ENCODE results near the gene COP1.

Gene COP1

DNA sequence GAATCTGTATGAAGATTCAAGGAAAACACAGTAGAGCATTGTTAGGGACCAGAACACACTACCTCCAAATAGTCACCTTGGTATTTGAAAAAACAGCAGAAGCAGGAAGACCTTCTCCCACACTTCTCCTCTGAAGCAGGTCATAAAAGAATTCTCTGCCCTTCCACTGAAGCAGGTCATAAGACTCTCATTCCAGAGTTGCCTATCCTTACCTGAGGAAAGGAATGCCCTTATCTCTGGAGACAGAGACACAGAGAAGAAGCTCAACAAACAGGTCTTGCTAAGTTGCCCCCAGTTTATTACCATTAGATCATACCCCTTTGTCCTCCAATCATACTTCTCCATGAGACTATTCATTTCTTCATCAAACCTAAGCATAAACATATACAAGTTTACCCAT, 237.9 kb downstream of the COP1 start:
- no peak for DNase-seq (ENCODE audit: low spot score)
- TF ChIP-seq, protein P1, sequence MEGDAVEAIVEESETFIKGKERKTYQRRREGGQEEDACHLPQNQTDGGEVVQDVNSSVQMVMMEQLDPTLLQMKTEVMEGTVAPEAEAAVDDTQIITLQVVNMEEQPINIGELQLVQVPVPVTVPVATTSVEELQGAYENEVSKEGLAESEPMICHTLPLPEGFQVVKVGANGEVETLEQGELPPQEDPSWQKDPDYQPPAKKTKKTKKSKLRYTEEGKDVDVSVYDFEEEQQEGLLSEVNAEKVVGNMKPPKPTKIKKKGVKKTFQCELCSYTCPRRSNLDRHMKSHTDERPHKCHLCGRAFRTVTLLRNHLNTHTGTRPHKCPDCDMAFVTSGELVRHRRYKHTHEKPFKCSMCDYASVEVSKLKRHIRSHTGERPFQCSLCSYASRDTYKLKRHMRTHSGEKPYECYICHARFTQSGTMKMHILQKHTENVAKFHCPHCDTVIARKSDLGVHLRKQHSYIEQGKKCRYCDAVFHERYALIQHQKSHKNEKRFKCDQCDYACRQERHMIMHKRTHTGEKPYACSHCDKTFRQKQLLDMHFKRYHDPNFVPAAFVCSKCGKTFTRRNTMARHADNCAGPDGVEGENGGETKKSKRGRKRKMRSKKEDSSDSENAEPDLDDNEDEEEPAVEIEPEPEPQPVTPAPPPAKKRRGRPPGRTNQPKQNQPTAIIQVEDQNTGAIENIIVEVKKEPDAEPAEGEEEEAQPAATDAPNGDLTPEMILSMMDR (IDR thresholded peaks at IDR 0.05) = no peak
- H3K4me3 ChIP-seq = no peak overlapping the region
- H3K27ac ChIP-seq = no peak overlapping the region

DNA sequence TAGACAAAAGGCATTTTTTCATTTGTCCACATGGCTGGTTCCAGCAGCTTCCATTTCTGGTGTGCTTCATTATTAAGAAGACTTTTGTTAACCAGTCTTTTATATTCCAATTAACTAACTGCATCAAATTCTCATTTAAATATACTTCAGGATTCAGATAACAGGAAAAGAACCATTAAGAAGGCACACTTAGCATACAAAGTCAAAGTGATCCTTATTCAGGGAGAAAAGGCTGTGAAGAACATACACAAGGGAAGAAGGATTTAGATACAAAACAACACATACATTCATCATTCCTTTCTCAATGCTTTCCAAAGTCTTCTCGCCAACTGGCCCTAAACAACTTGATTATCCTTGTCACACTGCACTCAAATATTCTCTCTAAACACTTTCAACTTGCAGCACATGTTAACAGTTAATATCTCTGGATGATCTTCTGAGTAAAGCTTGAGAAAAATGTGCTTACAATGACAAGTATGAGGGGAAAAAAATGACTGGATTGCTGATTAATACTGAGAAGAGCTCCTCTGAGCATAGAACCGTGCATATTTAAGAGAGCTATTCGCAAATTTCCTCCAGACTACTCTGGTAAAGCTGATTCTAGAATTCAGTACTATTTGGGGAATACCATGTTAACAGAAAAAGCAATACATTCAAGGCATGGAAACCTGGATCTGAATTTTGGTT, 238.5 kb downstream of the COP1 start:
- TF ChIP-seq, protein P1 (IDR thresholded peaks at IDR 0.05) = no peak
- no peak for DNase-seq (ENCODE audit: low spot score)
- Histone ChIP-seq H3K27ac (no peak overlapping the region), H3K4me3 (no peak overlapping the region)

DNA sequence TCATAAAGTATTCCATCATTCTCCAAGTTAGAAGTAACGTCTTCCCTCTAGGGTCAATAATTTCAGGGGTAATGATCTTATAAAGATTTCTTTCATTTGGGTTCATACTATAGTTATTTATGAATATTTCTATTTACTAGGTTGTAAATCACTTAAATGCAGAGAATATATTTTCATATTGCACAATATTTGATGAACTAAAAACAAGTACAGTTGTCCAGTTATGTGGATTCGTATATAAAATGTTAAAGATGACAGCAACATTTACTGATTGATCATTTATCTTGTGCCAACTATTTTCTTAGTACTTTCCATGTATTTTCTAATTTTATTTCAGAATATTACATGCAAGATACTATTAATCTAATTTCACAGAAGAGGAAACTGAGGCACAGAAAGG, 243.3 kb downstream of the COP1 start:
- TF ChIP-seq, protein P1 (IDR thresholded peaks at IDR 0.05) = no peak

DNA sequence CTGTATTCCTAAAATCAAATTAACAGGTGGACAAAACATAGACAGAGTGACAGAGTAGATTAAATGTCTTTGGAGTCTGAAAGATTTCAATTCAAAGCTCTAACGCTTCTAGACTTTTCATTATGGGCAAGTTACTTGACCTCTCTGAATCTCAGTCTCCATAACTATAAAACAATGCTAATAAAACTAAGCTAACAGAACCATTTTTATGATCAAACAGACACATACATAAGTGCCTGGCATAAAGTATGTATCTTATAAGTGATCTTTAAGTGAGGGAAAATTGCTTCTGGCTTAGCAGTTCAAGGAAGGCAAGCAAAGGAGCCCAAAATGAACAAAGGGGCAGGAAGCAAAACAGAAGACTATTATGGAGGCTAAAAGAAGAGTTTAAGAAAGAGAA, 246.9 kb downstream of the COP1 start:
- TF ChIP-seq, protein P1 (IDR thresholded peaks at IDR 0.05) = no peak
- Histone ChIP-seq H3K4me3 (no peak overlapping the region), H3K27ac (no peak overlapping the region)
- DNase-seq (ENCODE audit: low spot score) = no peak

More for the DNA sequence above, 243.3 kb downstream of the COP1 start:
- DNase-seq (ENCODE audit: low spot score) = no peak
- H3K27ac ChIP-seq = no peak overlapping the region
- H3K4me3 ChIP-seq = no peak overlapping the region

DNA sequence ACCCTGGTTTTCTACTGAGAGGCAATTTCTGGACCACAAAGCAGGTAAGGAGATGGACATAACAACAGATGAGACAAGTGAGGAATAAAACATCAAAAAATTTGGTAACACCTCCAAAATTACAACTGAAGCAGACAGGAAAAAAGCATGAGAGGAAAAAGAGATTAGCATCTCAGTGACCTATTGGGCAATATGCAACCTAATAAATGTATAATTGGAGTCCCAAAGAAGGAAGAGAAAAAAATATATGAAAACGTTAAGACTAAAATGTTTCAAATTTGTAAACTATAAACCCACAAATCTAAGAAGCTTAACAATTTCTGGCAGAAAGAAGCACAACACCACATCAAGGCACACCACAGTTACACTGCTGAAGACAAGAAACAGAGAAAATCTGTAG, 255.5 kb downstream of the COP1 start:
- H3K27ac ChIP-seq = no peak overlapping the region
- DNase-seq (ENCODE audit: low spot score) = no peak
- TF ChIP-seq, protein P1 (IDR thresholded peaks at IDR 0.05) = no peak
- no peak overlapping the region for H3K4me3 ChIP-seq

DNA sequence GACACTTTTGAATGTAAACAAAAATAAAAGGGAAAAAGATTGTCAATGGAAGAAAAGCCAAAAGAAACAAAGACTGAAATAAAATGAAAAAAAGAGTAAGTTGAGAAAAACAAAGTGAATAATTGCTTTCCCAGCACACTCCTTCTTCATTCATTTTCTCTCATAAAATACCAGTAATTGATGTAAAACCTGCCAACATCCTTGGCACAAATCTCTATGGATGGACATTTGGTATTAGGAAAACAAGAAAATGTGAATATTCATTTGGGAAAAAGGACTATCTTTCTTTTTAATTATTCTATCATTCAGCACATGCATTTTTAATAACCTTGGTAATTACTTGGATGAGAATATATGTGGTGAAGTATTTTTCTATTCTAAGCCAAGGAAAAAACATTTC, 259.3 kb downstream of the COP1 start:
- no peak for DNase-seq (ENCODE audit: low spot score)
- no peak overlapping the region for H3K27ac ChIP-seq
- H3K4me3 ChIP-seq = no peak overlapping the region
- TF ChIP-seq, protein P1 (IDR thresholded peaks at IDR 0.05) = no peak

DNA sequence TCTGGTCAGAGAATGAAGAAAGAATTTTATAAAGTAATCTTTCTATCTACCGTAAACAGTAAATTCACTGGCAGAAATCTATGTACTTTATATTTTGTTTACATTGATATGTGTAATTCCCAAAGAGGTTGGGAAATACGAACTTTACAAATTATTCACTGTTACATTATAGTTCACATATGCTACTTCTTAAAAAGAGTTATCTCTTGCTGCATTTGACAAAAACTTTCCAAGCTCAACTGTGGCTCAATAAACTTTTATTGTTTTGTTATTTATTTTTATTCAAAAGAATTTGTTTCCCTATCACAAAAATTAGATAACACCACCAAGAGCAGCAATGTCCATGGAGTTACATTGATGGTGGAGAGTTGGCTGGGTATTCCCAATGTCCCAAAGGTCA, 262.5 kb downstream of the COP1 start:
- DNase-seq (ENCODE audit: low spot score) = no peak
- Histone ChIP-seq H3K4me3 (no peak overlapping the region), H3K27ac (no peak overlapping the region)
- TF ChIP-seq, protein P1 (IDR thresholded peaks at IDR 0.05) = no peak

Measured in coronary artery (tissue), 2 donors.